KMS-11 (cell line): ENCODE measurements around the gene SCAND1.

Source experiments
- H2AFZ ChIP-seq: fragments of 200-600 bp; sonication (generic); 2 replicates; pipeline ENCODE4 v1.6.1; 2016; ENCODE audit warnings: antibody characterized with exemption, mixed run types, low read depth
- H3K27ac ChIP-seq: fragments of 200-600 bp; sonication (generic); 2 replicates; pipeline ENCODE4 v1.6.1; 2016; ENCODE audit warnings: mild to moderate bottlenecking, mixed run types
- H3K27me3 ChIP-seq: fragments of 200-600 bp; sonication (generic); 2 replicates; pipeline ENCODE4 v1.6.1; 2017; ENCODE audit warnings: mild to moderate bottlenecking, low read depth, mixed run types, moderate library complexity; ENCODE audit not compliant: insufficient read depth
- H3K36me3 ChIP-seq: fragments of 200-600 bp; sonication (generic); 2 replicates; pipeline ENCODE4 v1.6.1; 2017; ENCODE audit warnings: mild to moderate bottlenecking, mixed run types; ENCODE audit not compliant: insufficient read depth
- H3K4me1 ChIP-seq: fragments of 200-600 bp; sonication (generic); 2 replicates; pipeline ENCODE4 v1.6.1; 2016; ENCODE audit warnings: mild to moderate bottlenecking, low read depth, mixed run types; ENCODE audit not compliant: poor library complexity, severe bottlenecking
- H3K4me2 ChIP-seq: fragments of 200-600 bp; sonication (generic); 2 replicates; pipeline ENCODE4 v1.7.0; 2016; ENCODE audit warnings: mild to moderate bottlenecking, mixed run types
- H3K4me3 ChIP-seq: fragments of 200-600 bp; sonication (generic); IDR thresholded peaks from 2 replicates; pipeline ENCODE4 v1.6.1; 2017; ENCODE audit warnings: low read depth, low read length, mixed read lengths; ENCODE audit not compliant: insufficient read depth
- H3K79me2 ChIP-seq: fragments of 200-600 bp; sonication (generic); 2 replicates; pipeline ENCODE4 v1.6.1; 2016; ENCODE audit warnings: low read depth, mixed run types; ENCODE audit not compliant: insufficient read depth
- H3K9ac ChIP-seq: fragments of 200-600 bp; sonication (generic); 2 replicates; pipeline ENCODE4 v1.6.1; 2016; ENCODE audit warnings: mild to moderate bottlenecking, mixed run types
- H4K20me1 ChIP-seq: fragments of 200-600 bp; sonication (generic); 2 replicates; pipeline ENCODE4 v1.6.1; 2016; ENCODE audit warnings: mild to moderate bottlenecking, mixed run types; ENCODE audit not compliant: insufficient read depth
- TF ChIP-seq, protein P1 (sequence below): fragments of 200-600 bp; sonication (generic); conservative IDR thresholded peaks from 2 replicates; pipeline ENCODE4 v1.6.1; 2017; ENCODE audit warnings: low read depth, mild to moderate bottlenecking, antibody characterized with exemption, low read length, moderate library complexity, mixed read lengths

SCAND1 gene

GRCh38 chr20:35941620-35942019 is 12.7 kb downstream of the SCAND1 start:
- H3K4me2 ChIP-seq = no peak overlapping the region
- H3K36me3 ChIP-seq = no peaks in the 10 kb centered on the region
- H2AFZ ChIP-seq = no peak overlapping the region
- H3K27ac ChIP-seq = no peak overlapping the region
- TF ChIP-seq, protein P1, sequence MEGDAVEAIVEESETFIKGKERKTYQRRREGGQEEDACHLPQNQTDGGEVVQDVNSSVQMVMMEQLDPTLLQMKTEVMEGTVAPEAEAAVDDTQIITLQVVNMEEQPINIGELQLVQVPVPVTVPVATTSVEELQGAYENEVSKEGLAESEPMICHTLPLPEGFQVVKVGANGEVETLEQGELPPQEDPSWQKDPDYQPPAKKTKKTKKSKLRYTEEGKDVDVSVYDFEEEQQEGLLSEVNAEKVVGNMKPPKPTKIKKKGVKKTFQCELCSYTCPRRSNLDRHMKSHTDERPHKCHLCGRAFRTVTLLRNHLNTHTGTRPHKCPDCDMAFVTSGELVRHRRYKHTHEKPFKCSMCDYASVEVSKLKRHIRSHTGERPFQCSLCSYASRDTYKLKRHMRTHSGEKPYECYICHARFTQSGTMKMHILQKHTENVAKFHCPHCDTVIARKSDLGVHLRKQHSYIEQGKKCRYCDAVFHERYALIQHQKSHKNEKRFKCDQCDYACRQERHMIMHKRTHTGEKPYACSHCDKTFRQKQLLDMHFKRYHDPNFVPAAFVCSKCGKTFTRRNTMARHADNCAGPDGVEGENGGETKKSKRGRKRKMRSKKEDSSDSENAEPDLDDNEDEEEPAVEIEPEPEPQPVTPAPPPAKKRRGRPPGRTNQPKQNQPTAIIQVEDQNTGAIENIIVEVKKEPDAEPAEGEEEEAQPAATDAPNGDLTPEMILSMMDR = no peak
- no peaks in the 10 kb centered on the region for H4K20me1 ChIP-seq
- no peak overlapping the region for H3K9ac ChIP-seq
- H3K79me2 ChIP-seq = no peaks in the 10 kb centered on the region
- H3K4me1 ChIP-seq = no peaks in the 10 kb centered on the region
- no peak overlapping the region for H3K4me3 ChIP-seq
- H3K27me3 ChIP-seq = no peaks in the 10 kb centered on the region

DNA sequence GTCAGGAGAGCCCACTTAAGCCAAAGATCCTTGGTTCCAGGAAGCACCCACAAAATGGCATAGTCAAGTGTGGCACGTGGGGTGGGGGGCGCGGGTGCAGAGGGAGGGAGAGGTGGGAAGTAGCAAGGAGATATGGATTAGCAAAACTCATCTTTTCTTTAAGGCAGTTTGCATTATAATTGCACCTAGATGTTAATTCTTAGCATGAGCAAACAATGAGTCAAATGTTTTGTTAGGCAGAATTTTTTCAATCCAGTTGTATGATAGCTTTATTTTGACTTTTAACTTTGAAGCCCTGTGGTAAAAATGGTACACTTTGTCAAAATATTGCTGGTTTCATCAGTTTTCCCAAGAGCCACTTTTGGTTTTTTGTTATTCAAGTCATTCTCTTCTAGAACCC is 15.0 kb downstream of the SCAND1 start:
- TF ChIP-seq, protein P1 = no peak
- Histone ChIP-seq H3K4me1 (no peaks in the 10 kb centered on the region), H3K9ac (no peak overlapping the region), H3K27me3 (no peaks in the 10 kb centered on the region), H3K27ac (no peak overlapping the region), H2AFZ (no peak overlapping the region), H3K79me2 (no peaks in the 10 kb centered on the region), H3K4me3 (no peak overlapping the region), H3K36me3 (no peaks in the 10 kb centered on the region), H4K20me1 (no peaks in the 10 kb centered on the region), H3K4me2 (no peak overlapping the region)

- no peak overlapping the region for H3K4me2 ChIP-seq
Measured at GRCh38 chr20:35934050-35934449, 20.3 kb downstream of the SCAND1 start.

GRCh38 chr20:35929301-35929700 is 25.0 kb downstream of the SCAND1 start:
- no peaks in the 10 kb centered on the region for H3K36me3 ChIP-seq
- TF ChIP-seq, protein P1 = no peak
- H3K27me3 ChIP-seq = no peaks in the 10 kb centered on the region

More at GRCh38 chr20:35934050-35934449, 20.3 kb downstream of the SCAND1 start:
- Histone ChIP-seq H3K36me3 (no peaks in the 10 kb centered on the region), H3K27me3 (no peaks in the 10 kb centered on the region), H3K79me2 (no peaks in the 10 kb centered on the region), H4K20me1 (no peaks in the 10 kb centered on the region), H3K4me1 (no peaks in the 10 kb centered on the region), H3K27ac (no peak overlapping the region), H3K4me3 (no peak overlapping the region), H3K9ac (no peak overlapping the region), H2AFZ (no peak overlapping the region)
- TF ChIP-seq, protein P1 = no peak

More at GRCh38 chr20:35929301-35929700, 25.0 kb downstream of the SCAND1 start:
- Histone ChIP-seq H3K4me2 (no peak overlapping the region), H3K4me1 (no peaks in the 10 kb centered on the region), H4K20me1 (no peaks in the 10 kb centered on the region), H3K79me2 (no peaks in the 10 kb centered on the region), H3K9ac (no peak overlapping the region), H3K4me3 (no peak overlapping the region), H3K27ac (no peak overlapping the region), H2AFZ (no peak overlapping the region)
